ENCODE data around the gene TMEM266. TPM values are rescaled to one million over a fixed set of nuclear protein-coding genes. Genes with fewer than 3 reads are reported as not detected.

Gene TMEM266
- total RNA-seq, 1 experiment from 2014 or later, result not detected

- intact Hi-C loops (cut with micrococcal nuclease), result no loop called here
- Histone ChIP-seq H3K27ac (ENCODE audit: low read length) (no peak overlapping the region), H4K20me1 (ENCODE audit: low read length) (no peaks in the 10 kb centered on the region), H3K9me3 (ENCODE audit: low read length) (no peaks in the 10 kb centered on the region), H3K79me2 (ENCODE audit: low read length) (no peaks in the 10 kb centered on the region), H2AFZ (ENCODE audit: low read length) (no peak overlapping the region), H3K36me3 (ENCODE audit: low read depth, low read length) (no peaks in the 10 kb centered on the region), H3K27me3 (ENCODE audit: low read length) (peaks cover 34% of the 10 kb centered on the region), H3F3A (ENCODE audit: low read length, unreplicated experiment) (no peaks in the 10 kb centered on the region), H3K9me2 (replicated peaks; ENCODE audit: low read length) (no peaks in the 10 kb centered on the region), H3K4me1 (ENCODE audit: insufficient read depth, low read length) (peaks cover 11% of the 10 kb centered on the region; the same call in 1 of the 2 replicates), H3K4me2 (ENCODE audit: low read length) (no peak overlapping the region), H3K4me3 (ENCODE audit: low read length) (no peak overlapping the region), H3K9ac (ENCODE audit: low read length) (no peak overlapping the region)
- no peak for ATAC-seq
- ChIA-PET POLR2A (ENCODE audit: unreplicated experiment) (no interaction called here), CTCF (no interaction called here)
- no peak for DNase-seq
- no peak for TF ChIP-seq EZH2phosphoT487 (IDR thresholded peaks at IDR 0.05; ENCODE audit: borderline replicate concordance, low read length)
- TF ChIP-seq EZH2 (IDR thresholded peaks at IDR 0.05; ENCODE audit: low read length, unreplicated experiment), result no peak
- TF ChIP-seq CTCF (conservative IDR thresholded peaks at IDR 0.05; ENCODE audit: low read depth, low read length), result no peak
- no TSS peak for BruUV-seq (replicated peaks)
Observed at GRCh38 chr15:76146812-76147211, 87.0 kb downstream of the TMEM266 start.

- peaks cover 11% of the 10 kb centered on the region; the same call in 1 of the 2 replicates for H3K4me1 ChIP-seq (ENCODE audit: insufficient read depth, low read length)
- H3K9me3 ChIP-seq (ENCODE audit: low read length), result no peaks in the 10 kb centered on the region
- H3K4me3 ChIP-seq (ENCODE audit: low read length), result peak overlapping the region; percentile 56
- H3K27me3 ChIP-seq (ENCODE audit: low read length), result peaks cover 26% of the 10 kb centered on the region
- POLR2A ChIA-PET (ENCODE audit: unreplicated experiment), result no interaction called here
- no peaks in the 10 kb centered on the region for H3F3A ChIP-seq (ENCODE audit: low read length, unreplicated experiment)
- no peaks in the 10 kb centered on the region for H3K79me2 ChIP-seq (ENCODE audit: low read length)
- no TSS peak for BruUV-seq (replicated peaks)
- CTCF ChIA-PET, result interaction anchor here (0.6 kb wide), 1 partner anchor 113 kb away, joined by 5 read pairs; no protein-coding TSS in a partner anchor
- ATAC-seq, result peak; percentile 84
- intact Hi-C loops (cut with micrococcal nuclease), result loop anchor here (2.0 kb wide), 1 partner anchor 719 kb away; no protein-coding TSS in a partner anchor
- H2AFZ ChIP-seq (ENCODE audit: low read length), result peak overlapping the region; percentile 90
- no peaks in the 10 kb centered on the region for H4K20me1 ChIP-seq (ENCODE audit: low read length)
- no peak overlapping the region for H3K9ac ChIP-seq (ENCODE audit: low read length)
- TF ChIP-seq EZH2phosphoT487 (IDR thresholded peaks at IDR 0.05; ENCODE audit: borderline replicate concordance, low read length) (no peak), CTCF (conservative IDR thresholded peaks at IDR 0.05; ENCODE audit: low read depth, low read length) (peak; percentile 90)
- H3K9me2 ChIP-seq (replicated peaks; ENCODE audit: low read length), result no peaks in the 10 kb centered on the region
- peak overlapping the region; percentile 88 for H3K4me2 ChIP-seq (ENCODE audit: low read length)
- H3K36me3 ChIP-seq (ENCODE audit: low read depth, low read length), result no peaks in the 10 kb centered on the region
- H3K27ac ChIP-seq (ENCODE audit: low read length), result no peak overlapping the region
- DNase-seq, result peak; percentile 79
Observed at GRCh38 chr15:76147906-76148570, 88.3 kb downstream of the TMEM266 start.

GRCh38 chr15:76149291-76149915 lies 89.6 kb downstream of the TMEM266 start:
- Histone ChIP-seq H3K9me2 (replicated peaks; ENCODE audit: low read length) (no peaks in the 10 kb centered on the region), H3K9ac (ENCODE audit: low read length) (no peak overlapping the region), H3K79me2 (ENCODE audit: low read length) (no peaks in the 10 kb centered on the region), H3K4me1 (ENCODE audit: insufficient read depth, low read length) (peaks cover 11% of the 10 kb centered on the region; the same call in 1 of the 2 replicates), H3K27ac (ENCODE audit: low read length) (no peak overlapping the region), H3K4me2 (ENCODE audit: low read length) (no peak overlapping the region), H3K36me3 (ENCODE audit: low read depth, low read length) (no peaks in the 10 kb centered on the region), H2AFZ (ENCODE audit: low read length) (no peak overlapping the region), H3K4me3 (ENCODE audit: low read length) (no peak overlapping the region), H3F3A (ENCODE audit: low read length, unreplicated experiment) (no peaks in the 10 kb centered on the region), H4K20me1 (ENCODE audit: low read length) (no peaks in the 10 kb centered on the region), H3K9me3 (ENCODE audit: low read length) (no peaks in the 10 kb centered on the region), H3K27me3 (ENCODE audit: low read length) (peaks cover 16% of the 10 kb centered on the region)
- DNase-seq (no peak), ATAC-seq (no peak)
- no TSS peak for BruUV-seq (replicated peaks)
- POLR2A ChIA-PET (ENCODE audit: unreplicated experiment), result no interaction called here
- intact Hi-C loops (cut with micrococcal nuclease), result loop anchor here (2.0 kb wide), 1 partner anchor 717 kb away; no protein-coding TSS in a partner anchor
- no peak for TF ChIP-seq EZH2phosphoT487 (IDR thresholded peaks at IDR 0.05; ENCODE audit: borderline replicate concordance, low read length)
- TF ChIP-seq EZH2 (IDR thresholded peaks at IDR 0.05; ENCODE audit: low read length, unreplicated experiment), result no peak
- TF ChIP-seq CTCF (conservative IDR thresholded peaks at IDR 0.05; ENCODE audit: low read depth, low read length), result no peak
- CTCF ChIA-PET, result no interaction called here
